Measurements from ENCODE around the gene ZER1.

Gene ZER1

GRCh38 chr9:128762671-128763449, 8.9 kb downstream of the ZER1 start:
- H3K4me3 ChIP-seq (ENCODE audit: low read depth, low read length), result no peak overlapping the region
- TF ChIP-seq CTCF (IDR thresholded peaks at IDR 0.05; ENCODE audit: borderline replicate concordance, insufficient read depth, low read depth, low read length), result no peak

- H3K4me3 ChIP-seq (ENCODE audit: low read depth, low read length), result no peak overlapping the region
- TF ChIP-seq CTCF (IDR thresholded peaks at IDR 0.05; ENCODE audit: borderline replicate concordance, insufficient read depth, low read depth, low read length), result no peak
Observed at GRCh38 chr9:128757602-128758001, 14.1 kb downstream of the ZER1 start.

GRCh38 chr9:128753627-128754026, 18.1 kb downstream of the ZER1 start:
- TF ChIP-seq CTCF (IDR thresholded peaks at IDR 0.05; ENCODE audit: borderline replicate concordance, insufficient read depth, low read depth, low read length), result no peak
- no peak overlapping the region for H3K4me3 ChIP-seq (ENCODE audit: low read depth, low read length)

GRCh38 chr9:128750926-128751595, 20.7 kb downstream of the ZER1 start:
- no peak overlapping the region for H3K4me3 ChIP-seq (ENCODE audit: low read depth, low read length)
- no peak for TF ChIP-seq CTCF (IDR thresholded peaks at IDR 0.05; ENCODE audit: borderline replicate concordance, insufficient read depth, low read depth, low read length)

GRCh38 chr9:128747241-128747640, 24.5 kb downstream of the ZER1 start:
- TF ChIP-seq CTCF (IDR thresholded peaks at IDR 0.05; ENCODE audit: borderline replicate concordance, insufficient read depth, low read depth, low read length), result no peak
- no peak overlapping the region for H3K4me3 ChIP-seq (ENCODE audit: low read depth, low read length)

- no peak for TF ChIP-seq CTCF (IDR thresholded peaks at IDR 0.05; ENCODE audit: borderline replicate concordance, insufficient read depth, low read depth, low read length)
- H3K4me3 ChIP-seq (ENCODE audit: low read depth, low read length), result no peak overlapping the region
Observed at GRCh38 chr9:128743421-128743820, 28.3 kb downstream of the ZER1 start.

GRCh38 chr9:128742401-128742800, 29.3 kb downstream of the ZER1 start:
- H3K4me3 ChIP-seq (ENCODE audit: low read depth, low read length), result no peak overlapping the region
- TF ChIP-seq CTCF (IDR thresholded peaks at IDR 0.05; ENCODE audit: borderline replicate concordance, insufficient read depth, low read depth, low read length), result no peak

All from GM12875 (cell line).